Neural progenitor cell (in vitro differentiated cells): ENCODE results near the gene STK32B. TPM values are rescaled to one million over a fixed set of nuclear protein-coding genes. Genes with fewer than 3 reads are reported as not detected.

Source experiments
- DNase-seq: peaks from one replicate; pipeline ENCODE4 v3.0.0-alpha.2; 2016; ENCODE audit warnings: low spot score
- H2AFZ ChIP-seq: fragments of 200-600 bp; sonication (generic); replicated peaks from 2 replicates; pipeline ENCODE4 v1.6.1; 2016; ENCODE audit warnings: antibody characterized with exemption
- H3F3A ChIP-seq: fragments of 200-600 bp; sonication (generic); 2 replicates; pipeline ENCODE4 v1.6.1; 2016; ENCODE audit warnings: antibody characterized with exemption, low read depth
- H3K27ac ChIP-seq: fragments of 200-600 bp; sonication (generic); 2 replicates; pipeline ENCODE4 v1.5.1; 2016; ENCODE audit warnings: mild to moderate bottlenecking
- H3K27me3 ChIP-seq: fragments of 200-600 bp; sonication (generic); 2 replicates; pipeline ENCODE4 v1.6.1; 2016; ENCODE audit warnings: mild to moderate bottlenecking, moderate library complexity
- H3K36me3 ChIP-seq: fragments of 200-600 bp; sonication (generic); 2 replicates; pipeline ENCODE4 v1.5.1; 2016
- H3K4me1 ChIP-seq: fragments of 200-600 bp; sonication (generic); 2 replicates; pipeline ENCODE4 v1.6.1; 2016; ENCODE audit warnings: mixed run types
- H3K4me2 ChIP-seq: fragments of 200-600 bp; sonication (generic); 2 replicates; pipeline ENCODE4 v1.6.1; 2016
- H3K4me3 ChIP-seq: fragments of 200-600 bp; sonication (generic); 2 replicates; pipeline ENCODE4 v1.5.1; 2016
- H3K79me2 ChIP-seq: fragments of 200-600 bp; sonication (generic); 2 replicates; pipeline ENCODE4 v1.6.1; 2016; ENCODE audit warnings: low read depth
- H3K9ac ChIP-seq: fragments of 200-600 bp; sonication (generic); 2 replicates; pipeline ENCODE4 v1.6.1; 2016
- H3K9me3 ChIP-seq: fragments of 200-600 bp; sonication (generic); 2 replicates; pipeline ENCODE4 v1.5.1; 2016; ENCODE audit warnings: low read depth
- H4K20me1 ChIP-seq: fragments of 200-600 bp; sonication (generic); 2 replicates; pipeline ENCODE4 v1.6.1; 2016; ENCODE audit warnings: low read depth
- H3K27ac Mint-ChIP-seq: 3 replicates; pipeline ENCODE4 v1.8.0; 2021; ENCODE audit warnings: mixed read lengths
- H3K27me3 Mint-ChIP-seq: 2 replicates; pipeline ENCODE4 v1.8.0; 2022; ENCODE audit warnings: low read depth, mild to moderate bottlenecking, inconsistent platforms, moderate library complexity, mixed read lengths; ENCODE audit not compliant: insufficient read depth
- H3K36me3 Mint-ChIP-seq: 3 replicates; pipeline ENCODE4 v1.8.0; 2021; ENCODE audit warnings: mixed read lengths
- H3K4me1 Mint-ChIP-seq: 3 replicates; pipeline ENCODE4 v1.8.0; 2021; ENCODE audit warnings: mixed read lengths
- H3K4me3 Mint-ChIP-seq: 3 replicates; pipeline ENCODE4 v1.8.0; 2021; ENCODE audit warnings: mild to moderate bottlenecking, moderate library complexity, mixed read lengths
- H3K9me3 Mint-ChIP-seq: 3 replicates; pipeline ENCODE4 v1.8.0; 2020; ENCODE audit warnings: mixed read lengths
- CTCF ChIP-seq: fragments of 200-600 bp; sonication (generic); IDR thresholded peaks from 2 replicates; pipeline ENCODE4 v1.5.1; 2017; ENCODE audit warnings: antibody characterized with exemption, mild to moderate bottlenecking
- EZH2 ChIP-seq: fragments of 200-600 bp; sonication (generic); IDR thresholded peaks from 2 replicates; pipeline ENCODE4 v1.6.1; 2017; ENCODE audit warnings: antibody characterized with exemption, mild to moderate bottlenecking, moderate library complexity
- EZH2phosphoT487 ChIP-seq: fragments of 200-600 bp; sonication (generic); IDR thresholded peaks from 2 replicates; pipeline ENCODE4 v1.6.1; 2017; ENCODE audit warnings: antibody characterized with exemption
- total RNA-seq: library from RNA; depleted of rRNA; stranded (reverse); fragments of >200 nt; gene quantifications from 2 replicates; pipeline ENCODE4 v1.2.3, GENCODE V29; 2015; ENCODE audit warnings: low replicate concordance

The STK32B gene
- total RNA-seq, 1 donor from 2014 or later: 2.5 TPM

GRCh38 chr4:5307928-5308327 is 256.6 kb downstream of the STK32B start:
- H3K4me2 ChIP-seq: no peak overlapping the region
- DNase-seq: no peak
- peaks cover 8% of the 10 kb centered on the region for H3K9me3 Mint-ChIP-seq

GRCh38 chr4:5322321-5322720 is 271.0 kb downstream of the STK32B start:
- Histone ChIP-seq H3K79me2 (no peaks in the 10 kb centered on the region), H3F3A (peaks cover 5% of the 10 kb centered on the region), H3K27ac (no peak overlapping the region), H4K20me1 (no peaks in the 10 kb centered on the region), H3K4me3 (no peak overlapping the region), H3K4me1 (no peaks in the 10 kb centered on the region), H3K36me3 (no peaks in the 10 kb centered on the region), H3K9me3 (no peaks in the 10 kb centered on the region), H3K9ac (no peak overlapping the region), H2AFZ (no peak overlapping the region), H3K4me2 (no peak overlapping the region), H3K27me3 (no peaks in the 10 kb centered on the region)
- H3K4me1 Mint-ChIP-seq: no peaks in the 10 kb centered on the region
- TF ChIP-seq EZH2phosphoT487 (no peak), EZH2 (no peak), CTCF (no peak)
- peaks cover 2% of the 10 kb centered on the region for H3K27me3 Mint-ChIP-seq
- no peaks in the 10 kb centered on the region for H3K36me3 Mint-ChIP-seq
- DNase-seq: no peak
- peaks cover 2% of the 10 kb centered on the region for H3K9me3 Mint-ChIP-seq
- H3K27ac Mint-ChIP-seq: no peak overlapping the region
- H3K4me3 Mint-ChIP-seq: no peak overlapping the region

More at GRCh38 chr4:5307928-5308327, 256.6 kb downstream of the STK32B start:
- Histone ChIP-seq H3K9ac (no peak overlapping the region), H2AFZ (no peak overlapping the region), H3K27ac (no peak overlapping the region), H3K4me3 (no peak overlapping the region), H3F3A (no peaks in the 10 kb centered on the region), H3K4me1 (no peaks in the 10 kb centered on the region), H3K79me2 (no peaks in the 10 kb centered on the region), H3K9me3 (no peaks in the 10 kb centered on the region), H3K36me3 (no peaks in the 10 kb centered on the region), H4K20me1 (no peaks in the 10 kb centered on the region), H3K27me3 (no peaks in the 10 kb centered on the region)
- TF ChIP-seq EZH2phosphoT487: no peak
- Mint-ChIP-seq H3K27ac (no peak overlapping the region), H3K27me3 (no peaks in the 10 kb centered on the region), H3K4me1 (no peaks in the 10 kb centered on the region), H3K36me3 (no peaks in the 10 kb centered on the region), H3K4me3 (no peak overlapping the region)

GRCh38 chr4:5330339-5330989 is 279.2 kb downstream of the STK32B start:
- H3K36me3 Mint-ChIP-seq: no peaks in the 10 kb centered on the region
- H3K9me3 Mint-ChIP-seq: no peaks in the 10 kb centered on the region
- H3K9me3 ChIP-seq: no peaks in the 10 kb centered on the region
- no peak overlapping the region for H3K9ac ChIP-seq
- H3K79me2 ChIP-seq: no peaks in the 10 kb centered on the region
- peaks cover 6% of the 10 kb centered on the region for H3K27me3 Mint-ChIP-seq
- H3K4me1 Mint-ChIP-seq: no peaks in the 10 kb centered on the region
- H3K4me1 ChIP-seq: no peaks in the 10 kb centered on the region
- H3K4me2 ChIP-seq: no peak overlapping the region
- DNase-seq: no peak
- no peak overlapping the region for H3K4me3 Mint-ChIP-seq
- no peaks in the 10 kb centered on the region for H3K27me3 ChIP-seq
- H3F3A ChIP-seq: no peaks in the 10 kb centered on the region
- H3K4me3 ChIP-seq: no peak overlapping the region
- H4K20me1 ChIP-seq: no peaks in the 10 kb centered on the region
- no peaks in the 10 kb centered on the region for H3K36me3 ChIP-seq
- H2AFZ ChIP-seq: no peak overlapping the region
- H3K27ac ChIP-seq: no peak overlapping the region
- TF ChIP-seq EZH2 (no peak), EZH2phosphoT487 (no peak), CTCF (no peak)
- no peak overlapping the region for H3K27ac Mint-ChIP-seq

- H3F3A ChIP-seq: no peaks in the 10 kb centered on the region
- no peak overlapping the region for H3K27ac ChIP-seq
- no peak overlapping the region for H3K27ac Mint-ChIP-seq
- no peaks in the 10 kb centered on the region for H4K20me1 ChIP-seq
- H3K4me1 ChIP-seq: no peaks in the 10 kb centered on the region
- no peak overlapping the region for H3K4me3 Mint-ChIP-seq
- H3K9me3 Mint-ChIP-seq: no peaks in the 10 kb centered on the region
- no peak overlapping the region for H2AFZ ChIP-seq
- H3K4me3 ChIP-seq: no peak overlapping the region
- H3K27me3 ChIP-seq: no peaks in the 10 kb centered on the region
- no peak for TF ChIP-seq EZH2phosphoT487
- TF ChIP-seq EZH2: no peak
- TF ChIP-seq CTCF: no peak
- H3K79me2 ChIP-seq: no peaks in the 10 kb centered on the region
- H3K9ac ChIP-seq: no peak overlapping the region
- no peak for DNase-seq
- H3K36me3 Mint-ChIP-seq: no peaks in the 10 kb centered on the region
- H3K4me2 ChIP-seq: no peak overlapping the region
- H3K4me1 Mint-ChIP-seq: peaks cover 4% of the 10 kb centered on the region
- H3K9me3 ChIP-seq: no peaks in the 10 kb centered on the region
- H3K36me3 ChIP-seq: no peaks in the 10 kb centered on the region
- H3K27me3 Mint-ChIP-seq: no peaks in the 10 kb centered on the region
These were observed 286.5 kb downstream of the STK32B start for GRCh38 chr4:5337731-5338130.
